Adipose tissue (tissue), 3 donors: ENCODE measurements around the gene RANBP3. TPM values are rescaled to one million over a fixed set of nuclear protein-coding genes. Genes with fewer than 3 reads are reported as not detected.
A peak's percentile ranks its signal among the peaks of the same experiment; 100 is the strongest.
"Not testable (repeated sequence)": the region's sequence is repeated elsewhere in the genome, so short reads cannot be mapped to it uniquely, and the experiment has no call there.

Source experiments
- H3K27ac ChIP-seq: one replicate; pipeline ENCODE4 v1.5.1; 2013; ENCODE audit warnings: low read depth, low read length
- WGBS, 3 donors: extraction: QIAGEN DNeasy Blood & Tissue Kit; methylation state at CpG; one replicate each; pipeline ENCODE4 v1.1.7; 2013; 5-methylcytosine and 5-hydroxymethylcytosine counted together
- polyA plus RNA-seq, 3 donors: library from polyadenylated mRNA; stranded (reverse); fragments of 200-250 nt; gene quantifications; one replicate each; pipeline ENCODE4 v1.2.3, GENCODE V29; 2013
- donor health status: healthy with polysubstance abuse.
- donor health status: Bipolar disorder and iron deficiency.
- donor health status: healthy.

RANBP3 gene
- polyA plus RNA-seq, 3 donors = 26.3 to 34.5 (median 32.3) TPM

- H3K27ac ChIP-seq = no peak overlapping the region
- WGBS, 3 donors = 76 to 91% (median 86%) methylated on average over 11 of the region's 11 CpGs
These were observed 14.8 kb upstream of the RANBP3 start for GRCh38 chr19:5992756-5993155.

GRCh38 chr19:5991244-5991838 is 13.4 kb upstream of the RANBP3 start:
- WGBS, 3 donors = 92 to 96% (median 93%) methylated on average over 8 of the region's 8 CpGs
- H3K27ac ChIP-seq = no peak overlapping the region

- no peak overlapping the region for H3K27ac ChIP-seq
- WGBS, 3 donors = 48 to 73% (median 68%) methylated on average over 16 to 17 of the region's 17 CpGs
These were observed 12.4 kb upstream of the RANBP3 start for GRCh38 chr19:5990289-5990797.

GRCh38 chr19:5989388-5990074 is 11.6 kb upstream of the RANBP3 start:
- WGBS, 3 donors = 70 to 77% (median 74%) methylated on average over 8 of the region's 8 CpGs

GRCh38 chr19:5988517-5989387 is 10.8 kb upstream of the RANBP3 start:
- 84 to 90% (median 85%) methylated on average over 8 of the region's 8 CpGs for WGBS, 3 donors
- H3K27ac ChIP-seq = no peak overlapping the region

More at GRCh38 chr19:5989388-5990074, 11.6 kb upstream of the RANBP3 start:
- H3K27ac ChIP-seq = no peak overlapping the region

GRCh38 chr19:5987077-5987818 is 9.3 kb upstream of the RANBP3 start:
- 15 to 27% (median 24%) methylated on average over 17 of the region's 17 CpGs for WGBS, 3 donors
- no peak overlapping the region for H3K27ac ChIP-seq

GRCh38 chr19:5985837-5986236 is 7.9 kb upstream of the RANBP3 start:
- not testable (repeated sequence) for H3K27ac ChIP-seq
- WGBS, 3 donors = 92 to 94% (median 94%) methylated on average over 5 of the region's 5 CpGs

GRCh38 chr19:5985098-5985783 is 7.3 kb upstream of the RANBP3 start:
- whole genome bisulfite sequencing, 3 donors = 74 to 91% (median 83%) methylated on average over 12 of the region's 12 CpGs

GRCh38 chr19:5984600-5984999 is 6.7 kb upstream of the RANBP3 start:
- WGBS, 3 donors = 65 to 86% (median 69%) methylated on average over 4 of the region's 4 CpGs
- no peak overlapping the region for H3K27ac ChIP-seq

More at GRCh38 chr19:5985098-5985783, 7.3 kb upstream of the RANBP3 start:
- H3K27ac ChIP-seq = no peak overlapping the region

- no peak overlapping the region for H3K27ac ChIP-seq
- WGBS, 3 donors = 57 to 64% (median 58%) methylated on average over 14 of the region's 14 CpGs
These were observed 5.5 kb upstream of the RANBP3 start for GRCh38 chr19:5983367-5983955.

- 41 to 59% (median 41%) methylated on average over 22 to 33 of the region's 33 CpGs for WGBS, 3 donors
- peak overlapping the region; percentile 31 for H3K27ac ChIP-seq
These were observed 939 bp upstream of the RANBP3 start for GRCh38 chr19:5978606-5979552.

- WGBS, 3 donors = 0 to 1% (median 1%) methylated on average over 38 to 43 of the region's 43 CpGs
- no peak overlapping the region for H3K27ac ChIP-seq
These were observed 637 bp downstream of the RANBP3 start for GRCh38 chr19:5977222-5977784.

GRCh38 chr19:5976768-5977167 is 1.2 kb downstream of the RANBP3 start:
- WGBS, 3 donors = 42 to 57% (median 52%) methylated on average over 8 of the region's 8 CpGs
- H3K27ac ChIP-seq = no peak overlapping the region

GRCh38 chr19:5975388-5975728 is 2.6 kb downstream of the RANBP3 start:
- 80 to 90% (median 86%) methylated on average over 3 of the region's 3 CpGs for WGBS, 3 donors
- no peak overlapping the region for H3K27ac ChIP-seq

GRCh38 chr19:5974721-5975387 is 3.1 kb downstream of the RANBP3 start:
- H3K27ac ChIP-seq = no peak overlapping the region

More at GRCh38 chr19:5974721-5975387, 3.1 kb downstream of the RANBP3 start:
- 53 to 81% (median 74%) methylated on average over 10 of the region's 10 CpGs for WGBS, 3 donors
